A673 (cell line): Measurements from ENCODE around the gene VWF. TPM values are rescaled to one million over a fixed set of nuclear protein-coding genes. Genes with fewer than 3 reads are reported as not detected.

Experiments
- BruUV-seq: library from RNA; stranded (reverse); fragments of 400-500 nt; replicated peaks from 2 replicates; lab custom pipeline; 2021; lab: Mats Ljungman, UMichigan
- CTCF ChIA-PET: fragments of 300-600 bp; sonication (Branson Sonifier 250); formaldehyde crosslinking; loops from one replicate; lab custom pipeline; 2022; ENCODE audit warnings: antibody characterized with exemption; lab: Charles Lee
- POLR2A ChIA-PET: fragments of 300-600 bp; sonication (Branson Sonifier 250); formaldehyde crosslinking; loops from one replicate; lab custom pipeline; 2022; ENCODE audit warnings: antibody characterized with exemption; ENCODE audit not compliant: low non-redundant PET; lab: Charles Lee
- DNase-seq: peaks from one replicate; pipeline ENCODE4 v3.0.0-alpha.2; 2015; ENCODE audit warnings: low spot score
- H3K27ac ChIP-seq: fragments of 200-600 bp; sonication (generic); 2 replicates; pipeline ENCODE4 v1.5.1; 2016; ENCODE audit warnings: mixed run types, low read depth, mild to moderate bottlenecking, mixed read lengths, antibody characterized with exemption, low read length; ENCODE audit not compliant: poor library complexity, severe bottlenecking
- H3K27me3 ChIP-seq: fragments of 200-600 bp; sonication (generic); replicated peaks from 2 replicates; pipeline ENCODE4 v1.6.1; 2017; ENCODE audit warnings: mixed run types, low read depth, mild to moderate bottlenecking, mixed read lengths, antibody characterized with exemption, low read length; ENCODE audit not compliant: insufficient read depth, poor library complexity
- H3K36me3 ChIP-seq: fragments of 200-600 bp; sonication (generic); 2 replicates; pipeline ENCODE4 v1.6.1; 2016; ENCODE audit warnings: mixed run types, mild to moderate bottlenecking, mixed read lengths, antibody characterized with exemption, low read length; ENCODE audit not compliant: insufficient read depth, poor library complexity, severe bottlenecking
- H3K4me1 ChIP-seq: fragments of 200-600 bp; sonication (generic); 2 replicates; pipeline ENCODE4 v1.6.1; 2017; ENCODE audit warnings: mixed run types, mild to moderate bottlenecking, mixed read lengths, antibody characterized with exemption, low read length; ENCODE audit not compliant: insufficient read depth, poor library complexity, severe bottlenecking
- H3K4me3 ChIP-seq: fragments of 200-600 bp; sonication (generic); 2 replicates; pipeline ENCODE4 v1.5.1; 2016; ENCODE audit warnings: low read depth, mixed run types, mild to moderate bottlenecking, mixed read lengths, low read length; ENCODE audit not compliant: poor library complexity, severe bottlenecking
- H3K9me3 ChIP-seq: fragments of 200-600 bp; sonication (generic); 2 replicates; pipeline ENCODE4 v1.6.1; 2016; ENCODE audit warnings: mixed run types, low read depth, mild to moderate bottlenecking, mixed read lengths, antibody characterized with exemption, low read length; ENCODE audit not compliant: poor library complexity, severe bottlenecking
- CTCF ChIP-seq: fragments of 300-800, 200-600 bp; sonication (generic); conservative IDR thresholded peaks from 2 replicates; pipeline ENCODE4 v1.5.1; 2017; ENCODE audit warnings: low read depth, mild to moderate bottlenecking, antibody characterized with exemption, low read length, moderate library complexity, mixed read lengths
- EZH2 ChIP-seq: fragments of 200-600 bp; sonication (generic); IDR thresholded peaks from 2 replicates; pipeline ENCODE4 v1.6.1; 2017; ENCODE audit warnings: borderline replicate concordance, low read depth, mild to moderate bottlenecking, mixed read lengths, antibody characterized with exemption, low read length; ENCODE audit not compliant: poor library complexity, severe bottlenecking
- intact Hi-C: fragments of 100-400 bp; cut with micrococcal nuclease; formaldehyde crosslinking; loops from one replicate; pipeline ENCODE4 v1.10.0; 2022; ENCODE audit not compliant: unreplicated experiment
- total RNA-seq: library from RNA; stranded (reverse); gene quantifications from 2 replicates; pipeline ENCODE4 v1.2.3, GENCODE V29; 2021

VWF gene
- total RNA-seq, 1 experiment from 2014 or later, result not detected

- H3K27me3 ChIP-seq, result no peaks in the 10 kb centered on the region
- H3K27ac ChIP-seq, result no peak overlapping the region
- no peaks in the 10 kb centered on the region for H3K36me3 ChIP-seq
- ChIA-PET POLR2A (no interaction called here), CTCF (no interaction called here)
- intact Hi-C loops, result no loop called here
- H3K4me1 ChIP-seq, result no peaks in the 10 kb centered on the region
- no TSS peak for BruUV-seq
- no peaks in the 10 kb centered on the region for H3K9me3 ChIP-seq
- no peak overlapping the region for H3K4me3 ChIP-seq
- no peak for DNase-seq
- no peak for TF ChIP-seq CTCF
- TF ChIP-seq EZH2, result no peak
Measured at GRCh38 chr12:6090803-6091202, 33.7 kb downstream of the VWF start.

GRCh38 chr12:6088921-6089747 is 35.3 kb downstream of the VWF start:
- TF ChIP-seq EZH2, result no peak
- TF ChIP-seq CTCF, result no peak
- CTCF ChIA-PET, result no interaction called here
- Histone ChIP-seq H3K27me3 (no peaks in the 10 kb centered on the region), H3K4me3 (no peak overlapping the region), H3K9me3 (no peaks in the 10 kb centered on the region), H3K36me3 (no peaks in the 10 kb centered on the region), H3K27ac (no peak overlapping the region), H3K4me1 (no peaks in the 10 kb centered on the region)
- POLR2A ChIA-PET, result no interaction called here
- no peak for DNase-seq
- BruUV-seq, result no TSS peak
- intact Hi-C loops, result no loop called here

GRCh38 chr12:6086316-6086715 is 38.2 kb downstream of the VWF start:
- intact Hi-C loops, result no loop called here
- Histone ChIP-seq H3K27ac (no peak overlapping the region), H3K4me3 (no peak overlapping the region), H3K4me1 (no peaks in the 10 kb centered on the region), H3K27me3 (no peaks in the 10 kb centered on the region), H3K36me3 (no peaks in the 10 kb centered on the region), H3K9me3 (no peaks in the 10 kb centered on the region)
- POLR2A ChIA-PET, result no interaction called here
- BruUV-seq, result no TSS peak
- CTCF ChIA-PET, result no interaction called here
- DNase-seq, result no peak
- no peak for TF ChIP-seq EZH2
- TF ChIP-seq CTCF, result no peak
